A673 (cell line): ENCODE measurements around the gene EPHB3.

Source experiments
- EZH2 ChIP-seq: fragments of 200-600 bp; sonication (generic); IDR thresholded peaks from 2 replicates; pipeline ENCODE4 v1.6.1; 2017; ENCODE audit warnings: borderline replicate concordance, low read depth, mild to moderate bottlenecking, mixed read lengths, antibody characterized with exemption, low read length; ENCODE audit not compliant: poor library complexity, severe bottlenecking
- TF ChIP-seq, protein P1 (sequence below): fragments of 300-800, 200-600 bp; sonication (generic); conservative IDR thresholded peaks from 2 replicates; pipeline ENCODE4 v1.5.1; 2017; ENCODE audit warnings: low read depth, mild to moderate bottlenecking, antibody characterized with exemption, low read length, moderate library complexity, mixed read lengths

- TF ChIP-seq, protein P1, sequence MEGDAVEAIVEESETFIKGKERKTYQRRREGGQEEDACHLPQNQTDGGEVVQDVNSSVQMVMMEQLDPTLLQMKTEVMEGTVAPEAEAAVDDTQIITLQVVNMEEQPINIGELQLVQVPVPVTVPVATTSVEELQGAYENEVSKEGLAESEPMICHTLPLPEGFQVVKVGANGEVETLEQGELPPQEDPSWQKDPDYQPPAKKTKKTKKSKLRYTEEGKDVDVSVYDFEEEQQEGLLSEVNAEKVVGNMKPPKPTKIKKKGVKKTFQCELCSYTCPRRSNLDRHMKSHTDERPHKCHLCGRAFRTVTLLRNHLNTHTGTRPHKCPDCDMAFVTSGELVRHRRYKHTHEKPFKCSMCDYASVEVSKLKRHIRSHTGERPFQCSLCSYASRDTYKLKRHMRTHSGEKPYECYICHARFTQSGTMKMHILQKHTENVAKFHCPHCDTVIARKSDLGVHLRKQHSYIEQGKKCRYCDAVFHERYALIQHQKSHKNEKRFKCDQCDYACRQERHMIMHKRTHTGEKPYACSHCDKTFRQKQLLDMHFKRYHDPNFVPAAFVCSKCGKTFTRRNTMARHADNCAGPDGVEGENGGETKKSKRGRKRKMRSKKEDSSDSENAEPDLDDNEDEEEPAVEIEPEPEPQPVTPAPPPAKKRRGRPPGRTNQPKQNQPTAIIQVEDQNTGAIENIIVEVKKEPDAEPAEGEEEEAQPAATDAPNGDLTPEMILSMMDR = no peak
- no peak for TF ChIP-seq EZH2
Observed at GRCh38 chr3:184566441-184567414, 5.1 kb downstream of the EPHB3 start.
